Natural killer cell (primary cell): Measurements from ENCODE around the gene PTS. TPM values are rescaled to one million over a fixed set of nuclear protein-coding genes. Genes with fewer than 3 reads are reported as not detected.

Source experiments
- ATAC-seq, 3 donors: fragments of 150-1000 bp in 2 of 3; fragments of 200-7000 bp in 1 of 3; cut with Tn5 transposase; 1 replicate in 1 of 3; 2 replicates in 2 of 3; pipeline ENCODE4 v1.10.0; 2021; ENCODE audit warnings: mild to moderate bottlenecking in 2 of 3, moderate library complexity in 2 of 3
- DNase-seq, 2 donors: peaks; one replicate each; pipeline versions ENCODE4 v3.0.0 to v3.0.0-alpha.2; 2013 to 2021; ENCODE audit warnings: mixed read lengths in 1 of 2
- H3K27ac ChIP-seq: one replicate; pipeline ENCODE4 v1.5.1; 2013; ENCODE audit warnings: mild to moderate bottlenecking, low read length
- H3K27me3 ChIP-seq: one replicate; pipeline ENCODE4 v1.6.1; 2013; ENCODE audit warnings: low read length; ENCODE audit not compliant: control insufficient read depth, insufficient read depth
- H3K36me3 ChIP-seq: one replicate; pipeline ENCODE4 v1.6.1; 2013; ENCODE audit warnings: low read length; ENCODE audit not compliant: control insufficient read depth, insufficient read depth
- H3K4me1 ChIP-seq: one replicate; pipeline ENCODE4 v1.6.1; 2013; ENCODE audit warnings: low read length; ENCODE audit not compliant: control insufficient read depth, insufficient read depth
- H3K4me3 ChIP-seq: one replicate; pipeline ENCODE4 v1.5.1; 2013; ENCODE audit warnings: low read length
- H3K9me3 ChIP-seq: one replicate; pipeline ENCODE4 v1.6.1; 2013; ENCODE audit warnings: low read length; ENCODE audit not compliant: control insufficient read depth, insufficient read depth
- H3K27ac Mint-ChIP-seq, 2 donors: one replicate each; pipeline ENCODE4 v1.8.0; 2022; ENCODE audit warnings: mild to moderate bottlenecking in 2 of 2, mixed read lengths in 2 of 2, moderate library complexity in 1 of 2
- H3K27me3 Mint-ChIP-seq, 2 donors: one replicate each; pipeline ENCODE4 v1.8.0; 2022; ENCODE audit warnings: low read depth in 2 of 2, mixed read lengths in 2 of 2
- H3K36me3 Mint-ChIP-seq: one replicate; pipeline ENCODE4 v1.8.0; 2022; ENCODE audit warnings: mixed read lengths
- H3K4me1 Mint-ChIP-seq, 2 donors: one replicate each; pipeline ENCODE4 v1.8.0; 2022; ENCODE audit warnings: mixed read lengths in 2 of 2
- H3K4me3 Mint-ChIP-seq: one replicate; pipeline ENCODE4 v1.8.0; 2022; ENCODE audit warnings: mild to moderate bottlenecking, moderate library complexity, mixed read lengths
- H3K9me3 Mint-ChIP-seq, 2 donors: one replicate each; pipeline ENCODE4 v1.8.0; 2022; ENCODE audit warnings: mixed read lengths in 2 of 2
- WGBS: methylation state at CpG from one replicate; pipeline ENCODE4 v1.1.7; 2013; ENCODE audit warnings: missing lambda C conversion rate; ENCODE audit not compliant: insufficient coverage; 5-methylcytosine and 5-hydroxymethylcytosine counted together
- intact Hi-C: fragments of 100-400 bp; cut with micrococcal nuclease; formaldehyde crosslinking; loops from one replicate; pipeline ENCODE4 v1.14.2; 2022
- total RNA-seq, 4 donors: library from RNA; stranded (reverse); fragments of 120-200 nt in 1 of 4; gene quantifications; one replicate each; pipeline versions ENCODE4 v1.2.3 to v1.2.4, GENCODE V29; 2013 to 2022
- TF ChIP-seq, protein P1 (sequence below): fragments of 200-600 bp; IDR thresholded peaks from one replicate; pipeline ENCODE4 v1.8.0; 2022; ENCODE audit warnings: antibody characterized with exemption

Gene PTS
- total RNA-seq, 3 donors from 2014 or later (not counting 1 experiment from before 2014, with no cell fraction given), result 86.7 to 106 (median 97.4) TPM

DNA sequence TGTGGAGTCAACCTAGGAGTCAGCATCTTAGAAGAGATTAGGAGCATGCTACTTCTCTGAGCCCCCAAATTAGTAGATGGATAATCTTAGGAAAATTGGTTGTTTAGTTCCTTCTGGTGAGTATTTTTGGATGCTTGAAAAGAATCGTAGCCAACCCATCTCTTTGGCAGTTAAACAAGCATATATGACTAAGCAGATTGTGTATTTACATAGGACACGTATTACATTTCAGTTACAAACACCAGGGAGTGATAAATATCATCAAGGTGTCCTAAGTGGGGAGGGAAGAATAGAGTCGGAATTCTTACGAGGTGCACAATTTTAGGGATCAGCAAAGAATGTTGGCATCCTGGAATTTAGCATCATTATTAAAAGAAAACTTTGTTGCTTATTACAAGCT is 21.0 kb downstream of the PTS start:
- no peak overlapping the region for H3K4me3 Mint-ChIP-seq
- ATAC-seq (no peak), DNase-seq (no peak)
- Histone ChIP-seq H3K27ac (no peak overlapping the region), H3K4me1 (no peaks in the 10 kb centered on the region), H3K36me3 (peaks cover under 1% of the 10 kb centered on the region), H3K4me3 (no peak overlapping the region), H3K9me3 (no peaks in the 10 kb centered on the region), H3K27me3 (no peaks in the 10 kb centered on the region)
- TF ChIP-seq, protein P1, sequence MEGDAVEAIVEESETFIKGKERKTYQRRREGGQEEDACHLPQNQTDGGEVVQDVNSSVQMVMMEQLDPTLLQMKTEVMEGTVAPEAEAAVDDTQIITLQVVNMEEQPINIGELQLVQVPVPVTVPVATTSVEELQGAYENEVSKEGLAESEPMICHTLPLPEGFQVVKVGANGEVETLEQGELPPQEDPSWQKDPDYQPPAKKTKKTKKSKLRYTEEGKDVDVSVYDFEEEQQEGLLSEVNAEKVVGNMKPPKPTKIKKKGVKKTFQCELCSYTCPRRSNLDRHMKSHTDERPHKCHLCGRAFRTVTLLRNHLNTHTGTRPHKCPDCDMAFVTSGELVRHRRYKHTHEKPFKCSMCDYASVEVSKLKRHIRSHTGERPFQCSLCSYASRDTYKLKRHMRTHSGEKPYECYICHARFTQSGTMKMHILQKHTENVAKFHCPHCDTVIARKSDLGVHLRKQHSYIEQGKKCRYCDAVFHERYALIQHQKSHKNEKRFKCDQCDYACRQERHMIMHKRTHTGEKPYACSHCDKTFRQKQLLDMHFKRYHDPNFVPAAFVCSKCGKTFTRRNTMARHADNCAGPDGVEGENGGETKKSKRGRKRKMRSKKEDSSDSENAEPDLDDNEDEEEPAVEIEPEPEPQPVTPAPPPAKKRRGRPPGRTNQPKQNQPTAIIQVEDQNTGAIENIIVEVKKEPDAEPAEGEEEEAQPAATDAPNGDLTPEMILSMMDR, result no peak
- intact Hi-C loops, result no loop called here
- H3K27me3 Mint-ChIP-seq, result peaks cover 0 to 3% of the 10 kb centered on the region in 2 donors
- peaks cover 20% of the 10 kb centered on the region for H3K36me3 Mint-ChIP-seq
- 100% methylated on average over 2 of the region's 4 CpGs for WGBS
- H3K4me1 Mint-ChIP-seq, result no peaks in the 10 kb centered on the region
- H3K27ac Mint-ChIP-seq, result no peak overlapping the region
- H3K9me3 Mint-ChIP-seq, result no peaks in the 10 kb centered on the region

DNA sequence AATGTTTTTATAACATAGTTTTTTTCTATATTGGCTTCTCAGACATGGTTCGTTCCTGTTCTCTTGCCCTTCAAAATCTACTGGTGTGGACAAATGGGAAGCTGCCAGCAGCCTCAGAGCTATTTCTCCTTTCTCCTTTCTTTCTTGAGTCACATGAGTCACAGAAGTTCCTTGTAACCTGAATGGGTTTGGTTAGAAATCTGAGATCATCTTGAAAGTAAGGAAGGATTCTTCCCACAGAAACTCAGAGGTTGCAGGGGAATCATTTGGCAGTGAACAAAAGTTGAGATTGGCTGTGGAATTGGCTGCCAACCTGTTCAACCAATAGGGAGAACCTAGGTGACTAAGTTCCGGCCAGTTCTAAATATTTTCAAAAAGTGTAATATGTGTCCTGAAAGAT is 22.0 kb downstream of the PTS start:
- Histone ChIP-seq H3K4me3 (no peak overlapping the region), H3K4me1 (no peaks in the 10 kb centered on the region), H3K27me3 (no peaks in the 10 kb centered on the region), H3K36me3 (no peaks in the 10 kb centered on the region), H3K9me3 (no peaks in the 10 kb centered on the region), H3K27ac (no peak overlapping the region)
- H3K4me3 Mint-ChIP-seq, result no peak overlapping the region
- H3K36me3 Mint-ChIP-seq, result peaks cover 20% of the 10 kb centered on the region
- no peak overlapping the region for H3K27ac Mint-ChIP-seq
- TF ChIP-seq, protein P1, result no peak
- H3K27me3 Mint-ChIP-seq, result peaks cover 0 to 3% of the 10 kb centered on the region in 2 donors
- 90% methylated on average over 2 of the region's 2 CpGs for WGBS
- DNase-seq (no peak), ATAC-seq (no peak)
- H3K9me3 Mint-ChIP-seq, result no peaks in the 10 kb centered on the region
- H3K4me1 Mint-ChIP-seq, result no peaks in the 10 kb centered on the region
- intact Hi-C loops, result no loop called here

DNA sequence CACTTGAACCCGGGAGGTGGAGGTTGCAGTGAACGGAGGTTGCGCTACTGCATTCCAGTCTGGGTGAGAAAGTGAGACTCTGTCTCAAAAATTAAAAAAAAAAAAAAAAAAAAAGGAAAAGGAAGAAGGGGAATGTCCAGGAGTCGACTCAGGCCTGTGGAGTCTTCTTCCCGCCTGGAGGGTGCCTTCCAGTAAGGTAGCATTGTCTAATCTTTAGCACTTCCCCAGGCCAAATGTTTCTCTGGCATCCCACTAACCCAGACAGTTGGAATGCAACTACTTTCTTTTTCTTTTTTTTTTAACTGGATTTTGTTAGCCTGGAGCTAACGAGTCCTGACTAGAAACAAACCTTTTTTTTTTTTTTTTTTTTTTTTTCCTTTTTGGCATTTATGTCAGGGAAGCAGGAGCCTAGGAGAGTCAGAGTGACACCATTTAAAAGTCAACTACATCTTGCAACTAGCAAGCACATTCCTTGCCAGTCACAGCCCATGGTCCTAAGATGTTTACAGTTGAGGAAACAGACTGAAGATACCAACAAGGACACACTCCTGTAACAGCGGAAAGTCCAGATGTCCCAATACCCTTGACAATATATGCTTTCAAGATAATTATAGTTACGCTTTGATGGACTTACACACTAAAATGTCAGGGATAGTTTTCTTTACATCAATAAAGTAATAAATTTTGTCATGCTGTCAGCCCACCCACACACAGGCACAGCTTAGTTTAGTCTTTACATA is 23.8 kb downstream of the PTS start:
- no peak overlapping the region for H3K4me3 ChIP-seq
- H3K4me3 Mint-ChIP-seq, result no peak overlapping the region
- peaks cover 0 to 3% of the 10 kb centered on the region in 2 donors for H3K27me3 Mint-ChIP-seq
- TF ChIP-seq, protein P1, result no peak
- H3K27ac Mint-ChIP-seq, result no peak overlapping the region
- H3K36me3 ChIP-seq, result no peaks in the 10 kb centered on the region
- intact Hi-C loops, result no loop called here
- no peaks in the 10 kb centered on the region for H3K27me3 ChIP-seq
- no peak for ATAC-seq
- no peaks in the 10 kb centered on the region for H3K4me1 Mint-ChIP-seq
- no peaks in the 10 kb centered on the region for H3K9me3 Mint-ChIP-seq
- H3K36me3 Mint-ChIP-seq, result peaks cover 4% of the 10 kb centered on the region
- H3K9me3 ChIP-seq, result no peaks in the 10 kb centered on the region
- no peaks in the 10 kb centered on the region for H3K4me1 ChIP-seq
- 90% methylated on average over 7 of the region's 8 CpGs for WGBS
- no peak overlapping the region for H3K27ac ChIP-seq
- DNase-seq, result no peak
